ENCODE results near the gene TEX29. TPM values are rescaled to one million over a fixed set of nuclear protein-coding genes. Genes with fewer than 3 reads are reported as not detected.

Gene TEX29
- total RNA-seq, 1 experiment from 2014 or later = not detected

DNA sequence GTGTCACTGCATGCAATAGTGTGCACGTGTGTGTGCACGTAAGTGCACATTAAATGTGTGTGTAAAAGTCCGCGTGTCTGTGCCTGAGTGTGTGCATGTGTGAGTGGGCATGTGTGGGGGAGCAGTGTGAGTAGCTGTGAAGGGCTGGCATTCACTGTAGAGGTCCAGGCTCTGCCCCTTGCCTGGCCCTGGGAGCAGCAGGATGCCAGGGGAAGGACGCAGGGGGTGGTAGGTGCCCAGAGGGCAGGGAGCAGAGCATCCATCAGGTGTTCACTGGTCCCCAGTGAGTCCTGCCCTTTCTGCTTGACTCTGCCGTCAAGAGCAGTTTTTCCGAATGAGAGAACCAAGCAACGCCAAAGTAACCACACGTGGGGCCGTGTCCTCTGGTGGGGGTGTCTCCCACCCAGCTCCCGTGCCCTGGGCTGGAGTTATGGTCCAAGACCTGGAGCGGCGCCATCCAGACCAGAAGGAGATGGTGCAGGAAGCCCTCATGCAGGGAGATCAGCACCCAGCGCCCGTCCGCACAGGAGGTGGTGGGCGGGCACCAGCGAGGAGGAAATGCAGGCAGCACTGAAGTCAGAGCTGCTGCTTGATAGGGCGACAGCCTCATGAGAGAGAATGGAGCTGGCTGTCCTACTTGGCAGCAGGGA is 68.5 kb downstream of the TEX29 start:
- Histone ChIP-seq H3K79me2 (ENCODE audit: low read length) (no peaks in the 10 kb centered on the region), H3K9me2 (replicated peaks; ENCODE audit: insufficient read depth, low read length) (no peaks in the 10 kb centered on the region), H3K4me1 (ENCODE audit: low read length) (peaks cover 9% of the 10 kb centered on the region), H3K27ac (ENCODE audit: low read length) (no peak overlapping the region), H3K4me2 (ENCODE audit: low read depth, low read length, poor library complexity, severe bottlenecking) (no peak overlapping the region), H4K20me1 (ENCODE audit: insufficient read depth, low read depth, low read length) (0 out of 2 replicates have a peak, but pooled peaks cover 4% of the 10 kb centered on the region), H3K4me3 (ENCODE audit: low read length) (no peak overlapping the region), H3K9ac (ENCODE audit: low read length) (no peak overlapping the region), H3K9me3 (ENCODE audit: low read length) (no peaks in the 10 kb centered on the region), H3K27me3 (ENCODE audit: low read length) (no peaks in the 10 kb centered on the region), H3K36me3 (ENCODE audit: insufficient read depth, low read length) (no peaks in the 10 kb centered on the region), H2AFZ (ENCODE audit: low read length) (no peak overlapping the region)
- no peak for DNase-seq

DNA sequence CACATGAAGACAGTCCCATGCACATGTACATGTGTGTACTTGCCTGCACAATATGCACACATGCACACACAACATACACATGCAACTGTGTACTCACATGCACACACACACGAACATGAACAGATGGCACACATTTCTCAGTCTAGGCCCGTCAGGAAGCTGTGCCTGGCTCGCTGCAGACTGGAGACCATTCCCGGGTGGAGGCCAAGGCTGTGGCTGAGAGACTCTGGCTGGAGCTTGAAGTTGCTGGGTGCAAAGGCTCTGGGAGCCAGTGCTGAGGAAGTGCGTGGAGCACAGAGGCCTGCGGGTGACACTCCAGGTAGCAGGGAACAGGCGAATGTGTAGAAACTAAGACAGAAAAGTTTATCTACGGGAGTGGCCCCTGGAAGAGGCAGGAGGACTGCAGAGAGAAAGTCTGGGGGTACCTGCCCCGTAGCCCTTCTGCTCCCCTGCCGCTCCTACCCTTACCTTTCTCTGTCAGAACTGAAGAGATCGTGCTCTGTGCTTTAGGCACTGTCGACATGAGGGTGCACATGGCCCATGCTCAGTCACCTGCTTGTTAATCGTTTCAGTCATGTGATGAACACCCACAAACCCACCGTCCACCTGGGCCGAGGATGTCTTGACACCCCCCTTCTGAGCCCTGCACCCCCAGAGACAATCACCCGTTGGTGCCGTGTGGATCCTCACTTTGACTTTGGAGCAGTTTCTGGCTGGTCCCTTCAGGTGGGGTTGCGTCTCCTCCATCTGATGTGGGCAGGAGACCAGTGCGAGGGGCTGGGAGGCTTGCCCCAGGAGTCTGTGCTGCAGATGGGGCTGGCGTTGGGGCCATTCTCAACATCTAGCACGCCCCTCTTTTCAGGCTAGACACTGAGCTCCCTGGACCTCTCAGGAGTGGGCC is 69.4 kb downstream of the TEX29 start:
- Histone ChIP-seq H3K4me3 (ENCODE audit: low read length) (no peak overlapping the region), H4K20me1 (ENCODE audit: insufficient read depth, low read depth, low read length) (0 out of 2 replicates have a peak, but pooled peaks cover 4% of the 10 kb centered on the region), H3K79me2 (ENCODE audit: low read length) (no peaks in the 10 kb centered on the region), H3K4me2 (ENCODE audit: low read depth, low read length, poor library complexity, severe bottlenecking) (no peak overlapping the region), H3K9me2 (replicated peaks; ENCODE audit: insufficient read depth, low read length) (no peaks in the 10 kb centered on the region), H3K4me1 (ENCODE audit: low read length) (peaks cover 9% of the 10 kb centered on the region), H3K27me3 (ENCODE audit: low read length) (no peaks in the 10 kb centered on the region), H2AFZ (ENCODE audit: low read length) (no peak overlapping the region), H3K36me3 (ENCODE audit: insufficient read depth, low read length) (no peaks in the 10 kb centered on the region), H3K27ac (ENCODE audit: low read length) (no peak overlapping the region), H3K9me3 (ENCODE audit: low read length) (no peaks in the 10 kb centered on the region), H3K9ac (ENCODE audit: low read length) (no peak overlapping the region)
- DNase-seq = no peak

- Histone ChIP-seq H3K9me3 (ENCODE audit: low read length) (no peaks in the 10 kb centered on the region), H3K36me3 (ENCODE audit: insufficient read depth, low read length) (no peaks in the 10 kb centered on the region), H3K79me2 (ENCODE audit: low read length) (no peaks in the 10 kb centered on the region), H3K9ac (ENCODE audit: low read length) (no peak overlapping the region), H3K27ac (ENCODE audit: low read length) (no peak overlapping the region), H3K4me1 (ENCODE audit: low read length) (peaks cover 9% of the 10 kb centered on the region), H3K27me3 (ENCODE audit: low read length) (no peaks in the 10 kb centered on the region), H4K20me1 (ENCODE audit: insufficient read depth, low read depth, low read length) (0 out of 2 replicates have a peak, but pooled peaks cover 4% of the 10 kb centered on the region), H3K9me2 (replicated peaks; ENCODE audit: insufficient read depth, low read length) (no peaks in the 10 kb centered on the region), H2AFZ (ENCODE audit: low read length) (no peak overlapping the region), H3K4me3 (ENCODE audit: low read length) (no peak overlapping the region), H3K4me2 (ENCODE audit: low read depth, low read length, poor library complexity, severe bottlenecking) (no peak overlapping the region)
- no peak for DNase-seq
Measured at GRCh38 chr13:111390522-111391270, 70.3 kb downstream of the TEX29 start.

- H2AFZ ChIP-seq (ENCODE audit: low read length) = no peak overlapping the region
- no peaks in the 10 kb centered on the region for H3K36me3 ChIP-seq (ENCODE audit: insufficient read depth, low read length)
- H3K27ac ChIP-seq (ENCODE audit: low read length) = no peak overlapping the region
- 0 out of 2 replicates have a peak, but pooled peaks cover 4% of the 10 kb centered on the region for H4K20me1 ChIP-seq (ENCODE audit: insufficient read depth, low read depth, low read length)
- no peaks in the 10 kb centered on the region for H3K79me2 ChIP-seq (ENCODE audit: low read length)
- H3K4me1 ChIP-seq (ENCODE audit: low read length) = peaks cover 5% of the 10 kb centered on the region
- H3K4me2 ChIP-seq (ENCODE audit: low read depth, low read length, poor library complexity, severe bottlenecking) = no peak overlapping the region
- no peak overlapping the region for H3K4me3 ChIP-seq (ENCODE audit: low read length)
- no peaks in the 10 kb centered on the region for H3K27me3 ChIP-seq (ENCODE audit: low read length)
- H3K9me2 ChIP-seq (replicated peaks; ENCODE audit: insufficient read depth, low read length) = no peaks in the 10 kb centered on the region
- H3K9ac ChIP-seq (ENCODE audit: low read length) = no peak overlapping the region
- no peaks in the 10 kb centered on the region for H3K9me3 ChIP-seq (ENCODE audit: low read length)
- DNase-seq = no peak
Measured at GRCh38 chr13:111392486-111392885, 72.0 kb downstream of the TEX29 start.

DNA sequence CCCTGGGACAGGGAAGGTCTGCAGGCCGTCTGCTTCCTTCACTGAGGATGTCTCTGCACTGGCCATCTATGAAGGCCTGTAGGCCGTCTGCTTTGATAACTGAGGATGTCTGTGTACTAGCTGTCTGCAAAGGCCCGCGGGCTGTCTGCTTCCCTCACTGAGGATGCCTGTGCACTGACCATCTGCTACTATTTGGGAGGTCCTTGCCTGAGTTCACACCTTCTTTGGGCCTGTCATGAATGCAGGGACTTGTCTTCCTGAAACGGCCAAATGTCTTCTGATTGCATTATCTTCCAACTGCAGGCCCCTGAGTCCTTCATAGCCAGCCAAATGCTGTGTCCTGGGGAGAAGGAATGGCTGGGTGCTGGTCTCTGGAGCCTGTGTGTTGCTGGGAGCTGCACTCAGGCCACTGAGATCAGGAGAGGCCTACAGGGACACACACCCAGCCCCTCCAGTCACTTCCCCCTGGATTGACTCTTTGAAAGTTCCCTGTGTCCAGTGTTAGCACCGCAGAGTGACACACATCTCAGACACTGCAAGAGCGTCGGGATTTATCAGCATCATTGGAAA is 72.9 kb downstream of the TEX29 start:
- DNase-seq = no peak

More for the DNA sequence above, 72.9 kb downstream of the TEX29 start:
- no peak overlapping the region for H2AFZ ChIP-seq (ENCODE audit: low read length)
- no peak overlapping the region for H3K4me3 ChIP-seq (ENCODE audit: low read length)
- no peaks in the 10 kb centered on the region for H3K79me2 ChIP-seq (ENCODE audit: low read length)
- no peaks in the 10 kb centered on the region for H3K36me3 ChIP-seq (ENCODE audit: insufficient read depth, low read length)
- no peaks in the 10 kb centered on the region for H3K4me1 ChIP-seq (ENCODE audit: low read length)
- 0 out of 2 replicates have a peak, but pooled peaks cover 2% of the 10 kb centered on the region for H4K20me1 ChIP-seq (ENCODE audit: insufficient read depth, low read depth, low read length)
- no peaks in the 10 kb centered on the region for H3K9me3 ChIP-seq (ENCODE audit: low read length)
- H3K27ac ChIP-seq (ENCODE audit: low read length) = no peak overlapping the region
- H3K27me3 ChIP-seq (ENCODE audit: low read length) = no peaks in the 10 kb centered on the region
- H3K9ac ChIP-seq (ENCODE audit: low read length) = no peak overlapping the region
- no peaks in the 10 kb centered on the region for H3K9me2 ChIP-seq (replicated peaks; ENCODE audit: insufficient read depth, low read length)
- H3K4me2 ChIP-seq (ENCODE audit: low read depth, low read length, poor library complexity, severe bottlenecking) = no peak overlapping the region

Other genes starting within 250 kb of the TEX29 start
- gene ARHGEF7, start 205.3 kb upstream of the TEX29 start, total RNA-seq (2014; rRNA removed; shearing (Covaris generic); ENCODE audit: low replicate concordance) = 90.6 and 100 TPM in 2 replicates